Karpas-422 (cell line): Measurements from ENCODE around the gene ACE. TPM values are rescaled to one million over a fixed set of nuclear protein-coding genes. Genes with fewer than 3 reads are reported as not detected.

Source experiments
- DNase-seq: peaks from one replicate; pipeline ENCODE4 v3.0.0-alpha.2; 2015
- H2AFZ ChIP-seq: fragments of 200-600 bp; sonication (generic); 2 replicates; pipeline ENCODE4 v1.6.1; 2014; ENCODE audit warnings: antibody characterized with exemption, low read length, mixed read lengths
- H3K27ac ChIP-seq: fragments of 200-600 bp; sonication (generic); 2 replicates; pipeline ENCODE4 v1.5.1; 2014; ENCODE audit warnings: mild to moderate bottlenecking, low read length, moderate library complexity
- H3K27me3 ChIP-seq: fragments of 200-600 bp; sonication (generic); 2 replicates; pipeline ENCODE4 v1.6.1; 2014; ENCODE audit warnings: low read length, mixed read lengths
- H3K36me3 ChIP-seq: fragments of 200-600 bp; sonication (generic); 2 replicates; pipeline ENCODE4 v1.6.1; 2014; ENCODE audit warnings: low read length, mixed read lengths; ENCODE audit not compliant: insufficient read depth
- H3K4me1 ChIP-seq: fragments of 200-600 bp; sonication (generic); 2 replicates; pipeline ENCODE4 v1.6.1; 2014; ENCODE audit warnings: mild to moderate bottlenecking, low read length, mixed read lengths
- H3K4me2 ChIP-seq: fragments of 200-600 bp; sonication (generic); 2 replicates; pipeline ENCODE4 v1.6.1; 2014; ENCODE audit warnings: low read length, low read depth, mild to moderate bottlenecking; ENCODE audit not compliant: poor library complexity, severe bottlenecking
- H3K4me3 ChIP-seq: fragments of 200-600 bp; sonication (generic); 2 replicates; pipeline ENCODE4 v1.5.1; 2014; ENCODE audit warnings: mild to moderate bottlenecking, antibody characterized with exemption, low read length, mixed read lengths
- H3K79me2 ChIP-seq: fragments of 200-600 bp; sonication (generic); 2 replicates; pipeline ENCODE4 v1.6.1; 2014; ENCODE audit warnings: mild to moderate bottlenecking, low read length, mixed read lengths
- H3K9ac ChIP-seq: fragments of 200-600 bp; sonication (generic); 2 replicates; pipeline ENCODE4 v1.6.0; 2014; ENCODE audit warnings: low read length
- H3K9me2 ChIP-seq: fragments of 200-600 bp; sonication (generic), shearing (Covaris generic); replicated peaks from 2 replicates; pipeline ENCODE4 v1.6.0; 2014; ENCODE audit warnings: mild to moderate bottlenecking, low read length, moderate library complexity; ENCODE audit not compliant: insufficient read depth
- H3K9me3 ChIP-seq: fragments of 300-700, 200-600 bp; sonication (generic); 2 replicates; pipeline ENCODE4 v1.6.1; 2014; ENCODE audit warnings: low read length, mixed read lengths
- H4K20me1 ChIP-seq: fragments of 200-600 bp; sonication (generic); 2 replicates; pipeline ENCODE4 v1.6.1; 2014; ENCODE audit warnings: mild to moderate bottlenecking, antibody characterized with exemption, low read length, low read depth; ENCODE audit not compliant: insufficient read depth
- total RNA-seq: library from RNA; depleted of rRNA; stranded (reverse); fragments of >200 nt; shearing (Covaris generic); gene quantifications from 2 replicates; pipeline ENCODE4 v1.2.3, GENCODE V29; 2014; ENCODE audit warnings: low replicate concordance

ACE gene
- total RNA-seq, 1 experiment from 2014 or later, result 6.7 TPM

DNA sequence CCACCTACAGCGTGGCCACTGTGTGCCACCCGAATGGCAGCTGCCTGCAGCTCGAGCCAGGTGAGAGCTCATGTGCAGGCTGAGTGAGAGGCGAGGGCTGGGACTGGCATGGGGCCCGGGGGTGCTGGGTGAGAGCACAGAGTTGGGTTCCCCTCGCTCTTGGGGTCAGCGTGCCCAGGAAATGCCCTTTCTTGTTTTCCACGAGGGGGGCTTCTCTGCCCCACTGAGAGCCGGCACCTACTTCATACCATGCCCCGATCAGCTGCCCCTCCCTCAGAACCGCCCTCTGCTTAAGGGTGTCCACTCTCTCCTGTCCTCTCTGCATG lies 10.1 kb downstream of the ACE start:
- H3K9me2 ChIP-seq, result no peaks in the 10 kb centered on the region

DNA sequence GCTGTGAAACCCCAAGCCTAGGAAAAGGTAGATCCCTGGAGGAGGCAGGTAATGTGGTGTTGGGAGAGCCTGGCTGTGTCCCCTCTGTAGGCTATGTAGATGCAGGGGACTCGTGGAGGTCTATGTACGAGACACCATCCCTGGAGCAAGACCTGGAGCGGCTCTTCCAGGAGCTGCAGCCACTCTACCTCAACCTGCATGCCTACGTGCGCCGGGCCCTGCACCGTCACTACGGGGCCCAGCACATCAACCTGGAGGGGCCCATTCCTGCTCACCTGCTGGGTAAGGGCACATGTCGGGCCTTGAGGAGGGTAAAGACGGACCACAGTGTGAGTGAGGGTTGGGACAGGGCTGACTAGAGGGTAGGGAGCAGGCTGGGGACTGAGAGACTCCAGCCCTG lies 12.0 kb downstream of the ACE start:
- Histone ChIP-seq H3K27ac (no peak overlapping the region), H3K27me3 (no peaks in the 10 kb centered on the region), H3K9me2 (no peaks in the 10 kb centered on the region), H2AFZ (no peak overlapping the region), H3K9me3 (no peaks in the 10 kb centered on the region), H4K20me1 (no peaks in the 10 kb centered on the region), H3K4me1 (peaks cover 38% of the 10 kb centered on the region), H3K36me3 (no peaks in the 10 kb centered on the region), H3K79me2 (no peaks in the 10 kb centered on the region), H3K4me3 (no peak overlapping the region), H3K9ac (no peak overlapping the region), H3K4me2 (no peak overlapping the region)
- no peak for DNase-seq

More for the DNA sequence above, 10.1 kb downstream of the ACE start:
- Histone ChIP-seq H3K27me3 (no peaks in the 10 kb centered on the region), H3K79me2 (no peaks in the 10 kb centered on the region), H3K4me2 (peak overlapping the region; percentile 78), H2AFZ (peak overlapping the region; percentile 86; the same call in 1 of the 2 replicates), H4K20me1 (no peaks in the 10 kb centered on the region), H3K27ac (peak overlapping the region; percentile 69; the same call in 1 of the 2 replicates), H3K4me3 (peak overlapping the region; percentile 63), H3K36me3 (no peaks in the 10 kb centered on the region), H3K9ac (peak overlapping the region; percentile 61), H3K9me3 (no peaks in the 10 kb centered on the region), H3K4me1 (peaks cover 38% of the 10 kb centered on the region)
- DNase-seq, result no peak

- Histone ChIP-seq H3K27me3 (no peaks in the 10 kb centered on the region), H3K27ac (no peak overlapping the region), H3K9me3 (no peaks in the 10 kb centered on the region), H3K4me1 (peaks cover 37% of the 10 kb centered on the region), H3K4me3 (no peak overlapping the region), H3K79me2 (no peaks in the 10 kb centered on the region), H3K36me3 (no peaks in the 10 kb centered on the region), H3K9me2 (no peaks in the 10 kb centered on the region), H4K20me1 (no peaks in the 10 kb centered on the region), H2AFZ (no peak overlapping the region), H3K4me2 (no peak overlapping the region), H3K9ac (no peak overlapping the region)
- DNase-seq, result no peak
Observed at GRCh38 chr17:63489291-63489690, 12.4 kb downstream of the ACE start.

DNA sequence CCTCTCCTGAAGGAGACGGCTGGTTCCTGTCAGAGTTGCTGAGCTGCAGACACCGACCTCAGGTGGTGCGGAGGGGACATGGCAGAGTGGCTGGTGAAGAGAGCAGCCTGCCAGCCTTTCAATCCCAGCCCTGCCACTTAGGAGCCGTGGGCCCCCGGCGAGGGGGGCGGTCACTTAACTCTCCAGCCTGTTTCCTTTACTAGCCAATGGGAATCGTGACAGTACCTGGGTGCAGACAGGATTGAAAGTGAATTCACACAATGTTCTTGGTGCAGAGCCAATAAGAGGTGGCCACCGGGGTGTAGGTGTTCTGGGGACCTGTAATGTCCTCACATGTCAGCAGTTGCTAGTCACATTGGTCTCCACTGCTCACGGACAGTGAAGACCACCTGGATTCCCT lies 13.5 kb downstream of the ACE start:
- Histone ChIP-seq H3K9me2 (no peaks in the 10 kb centered on the region), H4K20me1 (no peaks in the 10 kb centered on the region), H2AFZ (no peak overlapping the region), H3K9me3 (no peaks in the 10 kb centered on the region), H3K4me3 (no peak overlapping the region), H3K9ac (no peak overlapping the region), H3K27ac (no peak overlapping the region), H3K79me2 (no peaks in the 10 kb centered on the region), H3K36me3 (no peaks in the 10 kb centered on the region), H3K27me3 (no peaks in the 10 kb centered on the region), H3K4me2 (no peak overlapping the region), H3K4me1 (peaks cover 27% of the 10 kb centered on the region)
- DNase-seq, result no peak

- Histone ChIP-seq H3K4me2 (no peak overlapping the region), H4K20me1 (no peaks in the 10 kb centered on the region), H2AFZ (no peak overlapping the region), H3K79me2 (no peaks in the 10 kb centered on the region), H3K4me1 (peaks cover 24% of the 10 kb centered on the region), H3K4me3 (no peak overlapping the region), H3K27me3 (no peaks in the 10 kb centered on the region), H3K9ac (no peak overlapping the region), H3K9me2 (no peaks in the 10 kb centered on the region), H3K9me3 (no peaks in the 10 kb centered on the region), H3K36me3 (no peaks in the 10 kb centered on the region), H3K27ac (no peak overlapping the region)
- no peak for DNase-seq
Observed at GRCh38 chr17:63490858-63491400, 14.1 kb downstream of the ACE start.

DNA sequence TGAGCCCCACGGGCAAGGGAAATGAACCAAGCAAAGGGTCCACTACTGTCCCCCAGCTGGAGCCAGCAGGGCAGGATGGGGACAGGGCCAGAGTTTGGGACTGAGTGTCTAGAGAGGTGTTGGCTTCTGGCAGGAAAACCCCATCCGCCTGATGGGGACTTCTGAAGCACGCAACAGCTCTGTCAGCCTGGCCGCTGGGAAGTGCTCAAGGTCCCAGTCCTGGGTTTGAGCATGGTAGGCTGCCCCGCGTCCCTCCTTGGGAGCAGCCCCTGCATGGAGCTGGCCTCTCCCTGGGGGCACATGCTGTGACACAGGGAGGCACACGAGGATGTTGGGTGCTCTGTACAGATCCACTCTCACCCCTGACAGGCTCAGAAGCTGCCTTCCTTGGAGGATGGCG lies 14.6 kb downstream of the ACE start:
- Histone ChIP-seq H4K20me1 (no peaks in the 10 kb centered on the region), H3K9ac (no peak overlapping the region), H3K9me3 (no peaks in the 10 kb centered on the region), H3K4me1 (peaks cover 19% of the 10 kb centered on the region), H3K36me3 (no peaks in the 10 kb centered on the region), H3K79me2 (no peaks in the 10 kb centered on the region), H3K27ac (no peak overlapping the region), H3K4me3 (no peak overlapping the region), H2AFZ (no peak overlapping the region), H3K4me2 (no peak overlapping the region), H3K27me3 (no peaks in the 10 kb centered on the region), H3K9me2 (no peaks in the 10 kb centered on the region)
- no peak for DNase-seq

GRCh38 chr17:63491977-63492618 lies 15.2 kb downstream of the ACE start:
- Histone ChIP-seq H2AFZ (no peak overlapping the region), H3K27ac (no peak overlapping the region), H3K4me1 (peaks cover 12% of the 10 kb centered on the region), H3K4me2 (no peak overlapping the region), H4K20me1 (no peaks in the 10 kb centered on the region), H3K9me2 (no peaks in the 10 kb centered on the region), H3K27me3 (no peaks in the 10 kb centered on the region), H3K9ac (no peak overlapping the region), H3K79me2 (no peaks in the 10 kb centered on the region), H3K9me3 (no peaks in the 10 kb centered on the region), H3K36me3 (no peaks in the 10 kb centered on the region), H3K4me3 (no peak overlapping the region)
- DNase-seq, result no peak

DNA sequence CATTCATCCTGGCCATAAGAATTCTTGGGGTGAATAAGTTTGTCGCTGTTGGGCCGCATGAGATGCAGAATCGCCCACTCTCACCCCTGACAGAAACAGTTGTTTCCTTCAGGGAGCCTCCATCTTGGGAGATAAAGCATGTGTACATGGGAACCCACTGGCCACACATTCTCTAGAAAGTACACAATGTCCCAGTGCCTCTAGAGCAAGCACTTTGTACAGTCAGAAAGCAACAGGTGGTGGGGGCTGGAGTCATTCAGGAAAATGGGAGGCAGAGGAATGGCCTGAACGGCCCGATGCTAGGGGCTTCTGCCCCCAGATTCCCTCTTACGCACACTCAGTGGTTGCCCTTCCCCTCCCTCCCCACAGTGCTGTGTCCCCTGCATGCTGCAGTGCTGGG lies 16.1 kb downstream of the ACE start:
- no peak for DNase-seq
- H3K9ac ChIP-seq, result no peak overlapping the region
- H3K36me3 ChIP-seq, result no peaks in the 10 kb centered on the region
- H3K9me3 ChIP-seq, result no peaks in the 10 kb centered on the region
- no peak overlapping the region for H3K27ac ChIP-seq
- H3K4me3 ChIP-seq, result no peak overlapping the region
- no peak overlapping the region for H2AFZ ChIP-seq
- no peaks in the 10 kb centered on the region for H3K9me2 ChIP-seq
- no peaks in the 10 kb centered on the region for H3K79me2 ChIP-seq
- peaks cover 7% of the 10 kb centered on the region for H3K4me1 ChIP-seq
- no peaks in the 10 kb centered on the region for H4K20me1 ChIP-seq
- no peak overlapping the region for H3K4me2 ChIP-seq
- H3K27me3 ChIP-seq, result no peaks in the 10 kb centered on the region
